Measurements from ENCODE around the gene UBE2A.

The UBE2A gene

DNA sequence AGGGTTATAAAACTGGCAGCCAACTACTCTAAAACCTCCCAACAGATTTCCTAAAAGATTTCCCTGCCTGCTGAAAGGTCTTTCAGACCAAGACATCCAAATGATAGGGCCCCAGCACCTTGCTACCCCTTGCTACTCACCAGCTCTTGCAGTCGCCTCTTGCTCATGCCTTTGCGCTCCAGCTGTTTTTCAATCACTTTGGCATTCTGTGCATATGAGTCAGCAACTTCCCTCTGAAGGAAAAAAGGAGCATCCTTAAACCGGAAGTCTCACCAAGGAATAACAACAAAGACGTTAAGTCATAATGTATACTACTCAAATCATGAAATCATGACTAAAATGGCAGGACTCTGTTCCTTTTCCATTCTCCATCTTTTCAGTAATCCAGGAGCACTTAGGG is 33.2 kb upstream of the UBE2A start:
- no peak overlapping the region for H3K9ac ChIP-seq
- no peak overlapping the region for H3K4me2 ChIP-seq (ENCODE audit: low read length)
- H2AFZ ChIP-seq = no peak overlapping the region
- TF ChIP-seq, protein P1, sequence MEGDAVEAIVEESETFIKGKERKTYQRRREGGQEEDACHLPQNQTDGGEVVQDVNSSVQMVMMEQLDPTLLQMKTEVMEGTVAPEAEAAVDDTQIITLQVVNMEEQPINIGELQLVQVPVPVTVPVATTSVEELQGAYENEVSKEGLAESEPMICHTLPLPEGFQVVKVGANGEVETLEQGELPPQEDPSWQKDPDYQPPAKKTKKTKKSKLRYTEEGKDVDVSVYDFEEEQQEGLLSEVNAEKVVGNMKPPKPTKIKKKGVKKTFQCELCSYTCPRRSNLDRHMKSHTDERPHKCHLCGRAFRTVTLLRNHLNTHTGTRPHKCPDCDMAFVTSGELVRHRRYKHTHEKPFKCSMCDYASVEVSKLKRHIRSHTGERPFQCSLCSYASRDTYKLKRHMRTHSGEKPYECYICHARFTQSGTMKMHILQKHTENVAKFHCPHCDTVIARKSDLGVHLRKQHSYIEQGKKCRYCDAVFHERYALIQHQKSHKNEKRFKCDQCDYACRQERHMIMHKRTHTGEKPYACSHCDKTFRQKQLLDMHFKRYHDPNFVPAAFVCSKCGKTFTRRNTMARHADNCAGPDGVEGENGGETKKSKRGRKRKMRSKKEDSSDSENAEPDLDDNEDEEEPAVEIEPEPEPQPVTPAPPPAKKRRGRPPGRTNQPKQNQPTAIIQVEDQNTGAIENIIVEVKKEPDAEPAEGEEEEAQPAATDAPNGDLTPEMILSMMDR (IDR thresholded peaks at IDR 0.05) = no peak
- H3K27me3 ChIP-seq (ENCODE audit: control insufficient read depth, insufficient read depth, low read length) = no peaks in the 10 kb centered on the region
- H3K4me3 ChIP-seq (ENCODE audit: low read depth, low read length) = no peak overlapping the region
- H3K79me2 ChIP-seq = no peaks in the 10 kb centered on the region
- H3K36me3 ChIP-seq (ENCODE audit: control insufficient read depth, insufficient read depth, low read length) = no peaks in the 10 kb centered on the region
- no peaks in the 10 kb centered on the region for H3K4me1 ChIP-seq
- H3K9me3 ChIP-seq (ENCODE audit: control insufficient read depth, low read length) = no peaks in the 10 kb centered on the region
- H3K27ac ChIP-seq = no peak overlapping the region

DNA sequence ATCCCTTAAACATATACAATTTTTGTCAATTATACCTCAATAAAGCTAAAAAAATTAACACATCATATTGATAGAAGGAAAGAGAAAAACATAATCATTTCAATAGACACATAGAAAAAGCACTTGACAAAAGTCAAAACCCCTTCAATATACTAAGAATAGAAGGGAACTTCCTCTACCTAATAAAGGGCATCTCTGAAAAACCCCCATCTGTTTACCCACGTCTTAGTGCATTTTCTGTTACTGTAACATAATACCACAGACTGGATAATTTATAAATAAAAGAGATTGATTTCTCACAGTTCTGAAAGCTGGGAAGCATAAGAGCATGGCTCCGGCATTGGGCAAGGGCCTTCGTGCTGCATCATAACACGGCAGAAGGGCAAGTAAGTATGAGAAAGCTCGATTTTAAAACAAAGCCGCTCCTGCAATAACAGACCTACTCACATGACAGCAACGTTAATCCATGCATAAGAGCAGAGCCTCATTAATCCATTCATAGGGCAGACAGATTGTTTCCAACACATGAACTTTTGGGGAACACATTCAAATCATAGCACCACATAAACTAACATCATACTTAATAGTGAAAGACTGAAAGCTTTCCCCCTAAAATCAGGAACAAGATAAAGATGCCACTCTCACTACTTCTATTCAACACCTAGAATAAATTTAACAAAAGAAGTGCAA is 24.9 kb upstream of the UBE2A start:
- no peaks in the 10 kb centered on the region for H3K36me3 ChIP-seq (ENCODE audit: control insufficient read depth, insufficient read depth, low read length)
- no peak overlapping the region for H3K4me2 ChIP-seq (ENCODE audit: low read length)
- H3K9me3 ChIP-seq (ENCODE audit: control insufficient read depth, low read length) = no peaks in the 10 kb centered on the region
- H3K79me2 ChIP-seq = peaks cover 2% of the 10 kb centered on the region
- H3K27me3 ChIP-seq (ENCODE audit: control insufficient read depth, insufficient read depth, low read length) = no peaks in the 10 kb centered on the region
- no peak overlapping the region for H3K27ac ChIP-seq
- no peaks in the 10 kb centered on the region for H3K4me1 ChIP-seq
- TF ChIP-seq, protein P1 (IDR thresholded peaks at IDR 0.05) = no peak
- H3K4me3 ChIP-seq (ENCODE audit: low read depth, low read length) = no peak overlapping the region
- no peak overlapping the region for H2AFZ ChIP-seq
- H3K9ac ChIP-seq = no peak overlapping the region

DNA sequence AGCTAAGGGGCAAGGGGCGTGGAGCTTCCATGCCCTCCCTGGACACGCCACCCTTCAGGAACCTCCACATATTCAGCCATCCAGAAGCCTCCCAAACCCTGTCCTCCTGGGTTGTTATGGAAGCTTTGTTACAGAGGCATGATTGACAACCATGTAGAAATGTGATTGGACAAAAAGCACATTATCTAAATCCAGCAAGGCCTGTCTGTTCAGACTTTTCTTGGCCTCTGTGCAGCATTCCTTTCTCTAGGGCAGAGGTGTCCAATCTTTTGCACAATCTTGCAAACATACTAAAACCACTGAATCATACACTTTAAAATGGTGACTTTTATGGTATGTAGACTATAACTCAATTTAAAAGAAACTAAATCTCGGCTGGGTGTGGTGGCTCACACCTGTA is 21.9 kb upstream of the UBE2A start:
- Histone ChIP-seq H3K27ac (no peak overlapping the region), H3K27me3 (ENCODE audit: control insufficient read depth, insufficient read depth, low read length) (no peaks in the 10 kb centered on the region), H3K9me3 (ENCODE audit: control insufficient read depth, low read length) (no peaks in the 10 kb centered on the region), H3K9ac (no peak overlapping the region), H3K79me2 (peaks cover 5% of the 10 kb centered on the region), H3K4me1 (no peaks in the 10 kb centered on the region), H3K4me2 (ENCODE audit: low read length) (no peak overlapping the region), H3K4me3 (ENCODE audit: low read depth, low read length) (no peak overlapping the region), H2AFZ (no peak overlapping the region), H3K36me3 (ENCODE audit: control insufficient read depth, insufficient read depth, low read length) (no peaks in the 10 kb centered on the region)
- TF ChIP-seq, protein P1 (IDR thresholded peaks at IDR 0.05) = no peak

DNA sequence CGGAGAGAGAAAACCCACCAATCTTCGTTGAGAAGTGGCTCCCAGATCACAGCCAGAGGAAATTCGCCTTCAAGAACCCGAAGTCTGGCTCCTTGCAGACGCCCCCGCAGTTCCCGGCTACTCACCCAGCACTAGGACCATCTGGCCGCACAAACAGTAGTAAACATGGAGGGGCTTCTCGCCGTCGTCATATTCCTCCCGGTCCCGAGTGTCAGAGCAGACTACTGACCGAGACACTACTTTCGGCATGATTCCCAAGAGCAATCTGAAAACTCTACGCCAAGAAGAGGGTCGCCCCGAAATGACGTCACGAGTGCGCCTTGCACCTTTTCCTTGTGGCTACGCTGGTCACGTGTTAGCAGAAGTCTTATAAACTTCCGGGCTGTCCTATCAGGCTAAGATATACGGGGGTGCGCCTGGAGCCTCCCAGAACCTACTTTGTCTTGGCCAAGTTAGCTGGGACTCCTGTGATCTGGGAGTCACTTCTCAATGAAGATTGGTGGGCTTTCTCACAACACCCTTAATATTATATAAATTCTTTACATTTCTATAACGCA is 9.2 kb upstream of the UBE2A start, which contains the start of gene STEEP1:
Gene STEEP1, minus strand, starts transcription at position 303 of the 557 bp plus-strand sequence. Its CDS starts 54 bp downstream, at position 249.
- Histone ChIP-seq H3K9me3 (ENCODE audit: control insufficient read depth, low read length) (no peaks in the 10 kb centered on the region), H3K4me1 (no peaks in the 10 kb centered on the region), H3K9ac (no peak within 1 kb of the TSS), H3K27me3 (ENCODE audit: control insufficient read depth, insufficient read depth, low read length) (no peaks in the 10 kb centered on the region), H3K4me2 (ENCODE audit: low read length) (peak within 1 kb of the TSS; percentile 65), H2AFZ (peak within 1 kb of the TSS; percentile 44), H3K79me2 (no peaks in the 10 kb centered on the region), H3K4me3 (ENCODE audit: low read depth, low read length) (peak within 1 kb of the TSS; percentile 66), H3K27ac (peak within 1 kb of the TSS; percentile 67), H3K36me3 (ENCODE audit: control insufficient read depth, insufficient read depth, low read length) (no peaks in the 10 kb centered on the region)
- TF ChIP-seq, protein P1 (IDR thresholded peaks at IDR 0.05) = no peak
